GM12891 (cell line): Measurements from ENCODE around the gene CFD.

Experiments
- POLR2A ChIP-seq: IDR thresholded peaks from 2 replicates; pipeline ENCODE4 v1.6.1; 2011; ENCODE audit warnings: low read depth, low read length, control low read depth
- POLR2AphosphoS5 ChIP-seq: IDR thresholded peaks from 2 replicates; pipeline ENCODE4 v1.6.1; 2011; ENCODE audit warnings: low read depth, low read length, control low read depth
- SPI1 ChIP-seq: IDR thresholded peaks from 2 replicates; pipeline ENCODE4 v1.6.1; 2011; ENCODE audit warnings: low read depth, low read length, control low read depth

GRCh38 chr19:907183-907853 is 47.9 kb downstream of the CFD start:
- TF ChIP-seq POLR2A (no peak), POLR2AphosphoS5 (no peak), SPI1 (no peak)
